NCI-H526 (cell line): ENCODE results near the gene SCYL2.
A peak's percentile ranks its signal among the peaks of the same experiment; 100 is the strongest.
"Not testable (repeated sequence)": the region's sequence is repeated elsewhere in the genome, so short reads cannot be mapped to it uniquely, and the experiment has no call there.

Experiments used
- DNase-seq, 2 experiments: peaks; one replicate each; lab custom pipeline; 2025; lab: John Stamatoyannopoulos, UW

The SCYL2 gene

GRCh38 chr12:100324498-100324897 lies 57.5 kb downstream of the SCYL2 start:
- no peak for DNase-seq

- DNase-seq = no peak
Observed at GRCh38 chr12:100326208-100326607, 59.2 kb downstream of the SCYL2 start.

GRCh38 chr12:100329800-100330199 lies 62.8 kb downstream of the SCYL2 start:
- no peak for DNase-seq

GRCh38 chr12:100331871-100332270 lies 64.9 kb downstream of the SCYL2 start:
- no peak for DNase-seq

DNA sequence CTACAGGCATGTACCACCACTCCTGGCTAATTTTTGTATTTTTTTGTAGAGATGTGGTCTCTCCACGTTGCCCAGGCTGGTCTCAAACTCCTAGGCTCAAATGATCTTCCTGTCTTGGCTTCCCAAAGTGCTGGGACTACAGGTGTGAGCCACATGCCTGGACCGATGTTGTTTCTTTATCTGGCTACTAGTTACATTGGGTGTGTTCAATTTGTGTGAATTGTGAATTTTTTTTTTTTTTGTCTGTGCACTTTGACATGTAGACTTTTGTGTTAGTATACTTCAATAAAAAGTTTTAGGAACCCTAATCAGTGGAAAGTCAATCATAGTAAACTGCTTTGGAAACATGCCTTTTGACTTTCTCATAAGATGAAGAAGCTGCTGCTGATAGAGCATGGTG lies 65.9 kb downstream of the SCYL2 start:
- DNase-seq = no peak

GRCh38 chr12:100337299-100337698 lies 70.3 kb downstream of the SCYL2 start:
- no peak for DNase-seq

DNA sequence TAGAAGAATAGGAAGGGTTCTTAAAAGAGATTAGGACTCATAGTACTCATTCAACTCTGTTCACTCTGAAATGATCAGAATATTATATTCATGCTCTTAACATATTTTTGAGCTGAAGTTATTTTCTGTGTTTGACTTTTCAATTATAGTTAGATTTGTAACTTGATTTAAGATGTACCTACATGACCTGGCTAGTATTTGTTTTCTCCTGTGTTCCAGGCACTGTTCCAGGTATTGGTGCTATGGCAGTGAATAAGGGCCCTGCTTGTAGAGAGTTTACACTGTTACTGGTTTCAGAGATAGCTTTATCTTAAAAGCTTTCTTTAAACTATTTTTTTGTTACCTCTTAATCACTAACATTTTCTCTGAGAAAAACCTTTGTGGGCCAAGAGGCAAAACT lies 70.8 kb downstream of the SCYL2 start:
- no peak for DNase-seq

DNA sequence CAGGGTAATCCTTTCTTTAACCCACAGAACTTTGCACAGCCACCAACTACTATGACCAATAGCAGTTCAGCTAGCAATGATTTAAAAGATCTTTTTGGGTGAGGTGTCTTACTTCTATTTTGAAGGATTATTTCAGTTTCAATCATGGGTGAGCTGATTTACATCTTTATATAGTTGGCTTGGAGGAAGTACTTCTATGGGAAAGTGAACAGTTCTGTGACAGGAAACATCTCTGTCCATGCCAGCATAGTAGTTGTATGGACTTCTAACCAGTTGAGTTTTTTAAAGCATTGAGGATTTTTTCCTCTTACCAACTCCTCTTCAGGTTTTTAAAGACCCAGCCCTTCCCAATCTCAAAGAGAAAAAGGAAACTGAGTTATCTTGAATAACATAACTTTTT lies 72.1 kb downstream of the SCYL2 start:
- DNase-seq = no peak

DNA sequence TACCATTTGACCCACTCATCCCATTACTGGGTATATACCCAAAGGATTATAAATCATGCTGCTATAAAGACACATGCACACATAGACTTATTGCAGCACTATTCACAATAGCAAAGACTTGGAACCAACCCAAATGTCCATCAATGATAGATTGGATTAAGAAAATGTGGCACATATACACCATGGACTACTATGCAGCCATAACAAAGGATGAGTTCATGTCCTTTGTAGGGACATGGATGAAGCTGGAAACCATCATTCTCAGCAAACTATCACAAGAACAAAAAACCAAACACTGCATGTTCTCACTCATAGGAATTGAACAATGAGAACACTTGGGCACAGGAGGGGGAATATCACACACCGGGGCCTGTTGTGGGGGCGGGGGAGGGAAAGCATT lies 75.9 kb downstream of the SCYL2 start:
- DNase-seq = not testable (repeated sequence)

GRCh38 chr12:100344351-100344750 lies 77.4 kb downstream of the SCYL2 start:
- not testable (repeated sequence) for DNase-seq

GRCh38 chr12:100345020-100345767 lies 78.2 kb downstream of the SCYL2 start:
- DNase-seq = no peak

- DNase-seq = no peak
Observed at GRCh38 chr12:100346660-100347059, 79.7 kb downstream of the SCYL2 start.

- peak; percentile 33 to 76 for DNase-seq
Observed at GRCh38 chr12:100348657-100349454, 81.9 kb downstream of the SCYL2 start.

- DNase-seq = peak; percentile 68 to 85
Observed at GRCh38 chr12:100356644-100357223, 89.8 kb downstream of the SCYL2 start, which contains the start of gene SLC17A8. SLC17A8 (plus strand) TSS chr12:100357074; CDS start chr12:100357392, 318 bp downstream.

- DNase-seq = no peak
Observed at GRCh38 chr12:100359248-100359647, 92.3 kb downstream of the SCYL2 start.

DNA sequence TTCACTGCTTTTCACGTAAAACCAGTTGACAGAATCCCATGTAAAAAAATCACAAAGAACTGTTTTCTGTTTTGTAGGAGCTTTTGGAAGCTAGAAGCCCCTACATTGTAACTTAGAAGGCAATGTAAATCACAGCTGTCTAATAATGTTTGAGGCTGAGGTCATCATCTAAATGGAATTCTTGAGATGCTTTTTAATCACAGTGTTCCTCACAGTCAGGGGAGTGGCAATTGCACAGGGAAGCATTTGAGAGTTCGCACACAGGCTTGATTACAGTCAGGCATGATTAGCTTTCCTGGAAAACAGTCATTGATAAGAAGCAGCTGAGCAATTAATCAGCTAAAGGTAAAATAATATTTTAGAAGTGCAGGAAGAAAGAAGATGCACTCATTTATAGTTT lies 92.8 kb downstream of the SCYL2 start:
- DNase-seq = no peak

DNA sequence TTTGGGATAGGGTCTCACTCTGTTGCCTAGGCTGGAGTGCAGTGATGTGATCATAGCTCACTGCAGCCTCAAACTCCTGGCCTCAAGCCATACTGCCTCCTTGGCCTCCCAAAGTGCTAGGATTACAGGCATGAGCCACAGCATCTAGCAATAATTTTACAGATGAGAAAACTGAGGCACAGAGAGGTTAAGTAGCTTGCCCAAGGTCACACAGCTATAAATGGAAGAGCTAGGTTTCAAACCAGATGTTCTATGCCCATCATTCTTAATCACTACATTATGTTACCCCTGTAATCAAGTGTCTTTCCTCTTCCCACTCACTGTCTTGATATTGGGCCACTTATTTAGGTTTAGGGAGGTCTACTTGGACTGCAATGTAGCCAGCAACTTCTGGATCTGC lies 93.5 kb downstream of the SCYL2 start:
- no peak for DNase-seq

DNA sequence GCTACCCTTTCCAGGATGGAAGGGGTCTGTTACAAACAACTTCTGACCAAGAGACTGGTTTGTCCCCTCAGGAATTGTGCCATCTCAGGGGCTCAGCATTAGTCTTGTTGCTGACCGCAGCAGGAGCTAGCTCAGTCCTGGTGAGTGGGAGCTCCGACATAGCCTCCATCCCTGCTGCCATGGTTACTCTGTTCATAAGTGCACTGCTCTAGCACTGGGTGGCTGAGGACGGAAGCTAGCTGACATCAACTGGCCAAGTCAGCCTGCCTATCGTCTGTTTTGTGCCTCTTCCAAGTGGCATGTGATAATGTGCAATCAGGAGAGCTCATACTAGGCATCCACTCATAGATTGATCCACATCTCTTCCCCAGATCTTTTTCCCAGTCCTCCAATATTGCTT lies 97.3 kb downstream of the SCYL2 start:
- no peak for DNase-seq

- DNase-seq = no peak
Observed at GRCh38 chr12:100365411-100365810, 98.4 kb downstream of the SCYL2 start.

DNA sequence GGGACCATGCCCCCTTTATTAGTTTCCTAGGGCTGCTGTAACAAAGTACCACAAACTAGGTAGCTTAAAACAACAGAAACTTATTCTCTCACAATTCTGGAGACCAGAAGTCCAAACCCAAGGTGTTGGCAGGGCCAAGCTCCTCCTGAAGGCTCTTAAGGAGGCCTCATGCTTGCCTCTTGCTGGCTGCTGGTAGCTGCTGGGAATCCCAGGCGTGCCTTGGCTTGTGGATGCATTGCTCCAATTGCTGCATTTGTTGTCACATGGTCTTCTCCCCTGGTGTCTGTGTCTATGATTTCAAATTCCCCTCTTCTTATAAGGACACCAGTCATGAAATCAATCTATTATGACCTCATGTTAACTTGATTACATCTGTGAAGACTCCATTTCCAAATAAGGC lies 101.1 kb downstream of the SCYL2 start:
- DNase-seq = no peak

- no peak for DNase-seq
Observed at GRCh38 chr12:100371146-100371545, 104.2 kb downstream of the SCYL2 start.

DNA sequence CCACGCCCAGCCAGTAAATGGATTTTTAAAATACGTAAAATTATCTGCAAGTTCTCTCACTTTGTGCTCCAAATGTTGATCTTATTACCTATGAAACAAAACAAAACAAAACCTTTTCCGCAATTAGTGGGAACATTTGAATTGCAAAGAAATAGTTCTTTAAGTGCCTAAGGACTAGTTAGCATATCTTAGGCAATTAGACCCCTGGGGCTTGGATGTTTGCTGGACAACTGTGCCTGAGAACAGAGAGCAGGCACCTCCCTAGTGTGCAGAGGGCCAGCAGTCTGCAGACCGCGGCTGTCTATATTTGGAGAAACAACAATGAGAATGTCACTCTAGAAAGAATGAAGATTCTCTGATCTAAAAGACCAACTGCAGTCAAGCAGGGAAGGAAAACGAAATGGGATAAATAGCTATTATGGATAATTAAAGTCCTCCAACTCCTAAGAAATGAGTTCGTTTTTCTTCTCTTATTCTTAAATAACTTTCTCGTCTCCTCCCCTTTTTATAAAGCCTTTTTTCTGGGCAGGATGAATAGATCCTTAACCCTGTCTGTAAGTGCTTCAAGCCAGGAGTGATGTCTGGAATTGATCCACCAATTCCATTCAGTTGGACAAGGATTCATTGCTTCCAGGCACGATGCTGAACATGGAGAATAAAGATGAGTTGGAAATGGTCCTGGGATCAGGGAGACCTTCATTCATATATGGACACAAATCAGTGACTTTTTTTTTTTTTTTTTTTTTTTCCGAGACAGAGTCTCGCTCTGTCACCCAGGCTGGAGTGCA lies 106.1 kb downstream of the SCYL2 start:
- DNase-seq = peak in 1 of 2 experiments; percentile 28
